Fibroblast of lung (primary cell): ENCODE measurements around the gene CDKN2B-AS1. TPM values are rescaled to one million over a fixed set of nuclear protein-coding genes. Genes with fewer than 3 reads are reported as not detected.

Experiments used
- DNase-seq, 2 donors: peaks; one replicate each; pipeline versions ENCODE4 v3.0.0 to v3.0.0-alpha.2; 2010; ENCODE audit warnings: low read depth in 2 of 2
- H2AFZ ChIP-seq: 2 replicates; pipeline ENCODE4 v1.5.1; 2012; ENCODE audit warnings: low read length, control low read depth, inconsistent platforms
- H3K27ac ChIP-seq: 2 replicates; pipeline ENCODE4 v1.5.1; 2011; ENCODE audit warnings: low read length, control low read depth; ENCODE audit not compliant: insufficient read depth
- H3K27me3 ChIP-seq: 2 replicates; pipeline ENCODE4 v1.5.1; 2011; ENCODE audit warnings: mild to moderate bottlenecking, low read length; ENCODE audit not compliant: control insufficient read depth, insufficient read depth
- H3K36me3 ChIP-seq: 2 replicates; pipeline ENCODE4 v1.5.1; 2011; ENCODE audit warnings: low read length; ENCODE audit not compliant: control insufficient read depth, insufficient read depth
- H3K4me1 ChIP-seq: 2 replicates; pipeline ENCODE4 v1.5.1; 2011; ENCODE audit warnings: low read length; ENCODE audit not compliant: control insufficient read depth, insufficient read depth; ENCODE audit errors: extremely low read depth
- H3K4me2 ChIP-seq: 2 replicates; pipeline ENCODE4 v1.5.1; 2011; ENCODE audit warnings: low read length, control low read depth; ENCODE audit not compliant: insufficient read depth; ENCODE audit errors: extremely low read depth
- H3K4me3 ChIP-seq, 4 experiments: fragments of 200-600 bp in 1 of 4; sonication (generic) in 1 of 4; replicated peaks in 1 of 4; 2 replicates each; pipeline ENCODE4 v1.5.1; 2011 to 2016; ENCODE audit warnings: low read length in 4 of 4, low read depth in 3 of 4, mild to moderate bottlenecking in 3 of 4, control low read depth in 2 of 4, inconsistent platforms in 1 of 4, mixed read lengths in 1 of 4; ENCODE audit not compliant: insufficient read depth in 1 of 4; ENCODE audit errors: control extremely low read depth in 1 of 4
- H3K79me2 ChIP-seq: 2 replicates; pipeline ENCODE4 v1.5.1; 2012; ENCODE audit warnings: mild to moderate bottlenecking, low read length, inconsistent platforms; ENCODE audit not compliant: control insufficient read depth, insufficient read depth
- H3K9ac ChIP-seq: 2 replicates; pipeline ENCODE4 v1.5.1; 2011; ENCODE audit warnings: mild to moderate bottlenecking, low read length, control low read depth; ENCODE audit not compliant: insufficient read depth
- H3K9me3 ChIP-seq: 2 replicates; pipeline ENCODE4 v1.5.1; 2012; ENCODE audit warnings: low read depth, low read length; ENCODE audit not compliant: control insufficient read depth, insufficient read depth
- H4K20me1 ChIP-seq: 2 replicates; pipeline ENCODE4 v1.5.1; 2011; ENCODE audit warnings: low read length; ENCODE audit not compliant: control insufficient read depth, insufficient read depth; ENCODE audit errors: extremely low read depth
- CTCF ChIP-seq, 2 donors: IDR thresholded peaks in 1 of 2; conservative IDR thresholded peaks in 1 of 2; 1 replicate in 1 of 2; 2 replicates in 1 of 2; pipeline ENCODE4 v1.5.1; 2011 to 2012; ENCODE audit warnings: low read length in 2 of 2, control low read depth in 1 of 2, inconsistent platforms in 1 of 2, low read depth in 1 of 2, mild to moderate bottlenecking in 1 of 2
- EZH2 ChIP-seq: IDR thresholded peaks from 2 replicates; pipeline ENCODE4 v1.5.1; 2012; ENCODE audit warnings: low read length, control low read depth, mild to moderate bottlenecking; ENCODE audit errors: missing control alignments
- polyA plus RNA-seq, 2 donors: library from polyadenylated mRNA; depleted of rRNA in 1 of 2; stranded (reverse) in 1 of 2; unstranded in 1 of 2; fragments of >200 nt; gene quantifications; 2 replicates each; pipeline ENCODE4 v1.2.1, GENCODE V29; 2011 to 2012; ENCODE audit warnings: missing spikeins in 1 of 2
- total RNA-seq: library from RNA; depleted of rRNA; stranded (reverse); fragments of >200 nt; gene quantifications from 2 replicates; pipeline ENCODE4 v1.2.1, GENCODE V29; 2014

The CDKN2B-AS1 gene
- total and polyA plus RNA-seq, 2 donors (not counting 1 experiment from before 2014, with no cell fraction given) = 1.1 to 7.6 TPM

GRCh38 chr9:22107202-22108045 lies 112.8 kb downstream of the CDKN2B-AS1 start:
- H3K9ac ChIP-seq = no peak overlapping the region

DNA sequence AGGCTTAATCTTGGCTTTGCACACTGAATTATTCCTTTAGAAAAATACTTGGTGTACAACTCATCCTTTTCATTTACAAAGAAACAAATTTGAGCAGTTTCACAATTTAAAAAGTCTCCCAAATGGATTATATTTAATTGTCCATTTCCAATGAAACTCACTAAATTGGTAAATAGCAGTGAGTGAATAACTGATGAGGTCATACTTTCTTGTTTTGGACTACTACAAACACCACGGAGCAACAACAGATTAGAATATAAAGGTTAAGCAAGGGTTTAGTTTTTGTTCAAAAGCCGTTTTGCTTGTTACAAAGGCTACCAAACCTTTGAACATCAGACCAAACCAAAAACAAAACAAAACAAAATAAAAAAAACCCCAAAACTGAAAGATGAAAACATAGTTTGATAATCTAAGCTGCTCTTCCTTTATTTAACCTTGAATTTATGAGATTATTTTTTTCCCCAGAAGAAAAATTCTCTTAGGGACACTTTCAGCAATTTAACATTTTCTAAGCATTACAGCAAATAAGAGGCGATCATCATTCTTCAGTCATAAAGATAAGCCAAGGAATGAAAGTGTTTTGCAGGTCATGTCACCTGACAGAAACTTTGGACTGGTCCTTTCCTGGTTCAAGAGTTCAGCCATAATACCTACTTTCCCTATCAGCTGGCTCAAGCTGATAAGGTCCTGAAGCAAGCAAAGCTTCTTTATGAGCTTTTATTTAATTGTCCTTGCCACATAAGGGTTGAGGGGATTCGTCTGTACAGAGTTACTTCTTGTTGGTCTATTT lies 114.2 kb downstream of the CDKN2B-AS1 start:
- Histone ChIP-seq H3K27me3 (no peaks in the 10 kb centered on the region), H3K9me3 (no peaks in the 10 kb centered on the region), H3K4me2 (no peak overlapping the region), H3K27ac (no peak overlapping the region), H3K79me2 (no peaks in the 10 kb centered on the region), H4K20me1 (no peaks in the 10 kb centered on the region), H3K4me3 (no peak overlapping the region), H2AFZ (no peak overlapping the region), H3K9ac (no peak overlapping the region), H3K4me1 (peaks cover 26% of the 10 kb centered on the region), H3K36me3 (no peaks in the 10 kb centered on the region)
- DNase-seq = no peak
- no peak for TF ChIP-seq EZH2
- no peak for TF ChIP-seq CTCF (conservative IDR thresholded peaks at IDR 0.05 in 1 of 2, IDR thresholded peaks at IDR 0.05 in 1 of 2; ENCODE audit: low read depth in 1 of 2, low read length in 2 of 2)

More at GRCh38 chr9:22107202-22108045, 112.8 kb downstream of the CDKN2B-AS1 start:
- no peaks in the 10 kb centered on the region for H3K79me2 ChIP-seq
- TF ChIP-seq CTCF (conservative IDR thresholded peaks at IDR 0.05 in 1 of 2, IDR thresholded peaks at IDR 0.05 in 1 of 2; ENCODE audit: low read depth in 1 of 2, low read length in 2 of 2) (no peak), EZH2 (no peak)
- no peak overlapping the region for H3K4me3 ChIP-seq
- H3K27ac ChIP-seq = no peak overlapping the region
- peaks cover 31% of the 10 kb centered on the region for H3K4me1 ChIP-seq
- no peaks in the 10 kb centered on the region for H3K36me3 ChIP-seq
- H3K4me2 ChIP-seq = no peak overlapping the region
- no peaks in the 10 kb centered on the region for H3K9me3 ChIP-seq
- DNase-seq = peak in 1 of 2 donors; percentile 90
- no peak overlapping the region for H2AFZ ChIP-seq
- H4K20me1 ChIP-seq = no peaks in the 10 kb centered on the region
- H3K27me3 ChIP-seq = no peaks in the 10 kb centered on the region
